Skeletal muscle tissue (tissue), 4 donors: ENCODE results near the gene LNP1. TPM values are rescaled to one million over a fixed set of nuclear protein-coding genes. Genes with fewer than 3 reads are reported as not detected.
"Not testable (repeated sequence)": the region's sequence is repeated elsewhere in the genome, so short reads cannot be mapped to it uniquely, and the experiment has no call there.

Experiments
- H3K27ac ChIP-seq: one replicate; pipeline ENCODE4 v1.7.0; 2013; ENCODE audit warnings: mild to moderate bottlenecking, low read depth, low read length, inconsistent platforms
- H3K27me3 ChIP-seq, 3 donors: one replicate each; pipeline ENCODE4 v1.7.0; 2013; ENCODE audit warnings: low read length in 3 of 3; ENCODE audit not compliant: control insufficient read depth in 3 of 3, insufficient read depth in 3 of 3
- H3K36me3 ChIP-seq, 3 donors: one replicate each; pipeline ENCODE4 v1.7.0; 2013; ENCODE audit warnings: low read length in 3 of 3; ENCODE audit not compliant: control insufficient read depth in 3 of 3, insufficient read depth in 3 of 3
- H3K4me1 ChIP-seq, 3 donors: one replicate each; pipeline ENCODE4 v1.7.0; 2013; ENCODE audit warnings: low read length in 3 of 3, mild to moderate bottlenecking in 3 of 3; ENCODE audit not compliant: control insufficient read depth in 3 of 3, insufficient read depth in 3 of 3
- H3K4me3 ChIP-seq, 3 donors: one replicate each; pipeline ENCODE4 v1.7.0; 2013; ENCODE audit warnings: low read length in 3 of 3
- H3K9ac ChIP-seq, 3 donors: one replicate each; pipeline ENCODE4 v1.7.0; 2013; ENCODE audit warnings: low read length in 3 of 3, mild to moderate bottlenecking in 3 of 3, moderate library complexity in 2 of 3, low read depth in 1 of 3
- H3K9me3 ChIP-seq, 3 donors: one replicate each; pipeline ENCODE4 v1.7.0; 2013; ENCODE audit warnings: low read length in 3 of 3; ENCODE audit not compliant: control insufficient read depth in 3 of 3
- total RNA-seq: library from RNA; depleted of rRNA; stranded (reverse); fragments of >200 nt; gene quantifications from one replicate; pipeline ENCODE4 v1.2.3, GENCODE V29; 2014
- donor health status: Osteomylitis.

LNP1 gene
- total RNA-seq, 1 donor from 2014 or later: 7.3 TPM

DNA sequence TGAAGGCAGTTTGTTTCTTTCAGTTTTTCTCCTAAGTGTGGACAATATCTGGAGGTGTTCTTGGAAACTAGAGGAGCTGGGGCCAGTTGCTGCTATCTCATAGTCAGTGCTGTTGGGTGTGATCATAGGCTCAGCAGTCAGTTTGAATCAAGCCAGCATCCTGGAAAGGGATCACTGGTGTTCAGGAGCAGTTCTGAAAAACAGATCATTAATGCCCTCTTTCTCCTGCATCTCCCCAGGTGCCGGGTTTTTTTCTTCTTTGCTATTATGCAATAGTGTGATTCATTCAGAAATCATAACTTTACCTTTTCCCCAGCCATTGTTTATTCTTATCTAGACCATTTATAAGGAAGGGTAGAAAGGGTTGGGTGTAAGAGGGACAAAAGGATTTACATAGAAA lies 24.0 kb downstream of the LNP1 start:
- Histone ChIP-seq H3K27me3 (no peaks in the 10 kb centered on the region), H3K36me3 (no peaks in the 10 kb centered on the region), H3K4me3 (no peak overlapping the region)

DNA sequence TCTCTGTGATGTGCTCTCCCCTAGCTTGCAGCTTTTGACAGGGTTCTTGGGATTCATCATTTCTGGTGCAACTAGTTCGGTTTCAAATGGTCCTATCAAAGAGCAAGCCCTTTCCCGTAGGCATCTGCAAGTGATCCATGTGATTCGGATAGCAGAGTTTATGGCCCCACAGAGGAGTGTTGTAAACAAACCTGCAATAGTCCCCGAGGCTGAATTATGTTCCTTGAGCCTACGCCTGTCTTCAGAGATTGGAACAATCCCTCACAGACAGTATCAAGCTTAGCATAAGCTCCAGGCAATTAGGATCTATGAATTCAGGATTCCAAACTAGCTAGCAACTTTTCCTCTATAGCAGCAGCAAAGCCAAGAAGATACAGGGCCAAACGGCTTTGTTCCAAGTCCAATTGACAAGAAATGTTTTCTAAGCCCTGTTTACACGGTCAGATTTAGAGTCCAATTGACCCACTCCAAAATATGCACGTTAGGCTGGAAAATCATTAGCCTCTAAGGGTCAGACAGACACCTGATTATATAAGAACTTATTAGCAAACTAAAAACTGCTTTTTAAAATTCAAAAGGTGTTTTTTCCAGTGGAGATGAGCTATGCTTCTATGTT lies 24.8 kb downstream of the LNP1 start:
- Histone ChIP-seq H3K9me3 (no peaks in the 10 kb centered on the region), H3K27me3 (no peaks in the 10 kb centered on the region), H3K9ac (no peak overlapping the region), H3K36me3 (no peaks in the 10 kb centered on the region), H3K4me3 (no peak overlapping the region), H3K4me1 (peaks cover 0 to 3% (median 0%) of the 10 kb centered on the region in 3 donors), H3K27ac (no peak overlapping the region)

More for the DNA sequence above, 24.0 kb downstream of the LNP1 start:
- no peaks in the 10 kb centered on the region for H3K9me3 ChIP-seq
- peaks cover 0 to 3% (median 0%) of the 10 kb centered on the region in 3 donors for H3K4me1 ChIP-seq
- H3K9ac ChIP-seq: no peak overlapping the region
- no peak overlapping the region for H3K27ac ChIP-seq

DNA sequence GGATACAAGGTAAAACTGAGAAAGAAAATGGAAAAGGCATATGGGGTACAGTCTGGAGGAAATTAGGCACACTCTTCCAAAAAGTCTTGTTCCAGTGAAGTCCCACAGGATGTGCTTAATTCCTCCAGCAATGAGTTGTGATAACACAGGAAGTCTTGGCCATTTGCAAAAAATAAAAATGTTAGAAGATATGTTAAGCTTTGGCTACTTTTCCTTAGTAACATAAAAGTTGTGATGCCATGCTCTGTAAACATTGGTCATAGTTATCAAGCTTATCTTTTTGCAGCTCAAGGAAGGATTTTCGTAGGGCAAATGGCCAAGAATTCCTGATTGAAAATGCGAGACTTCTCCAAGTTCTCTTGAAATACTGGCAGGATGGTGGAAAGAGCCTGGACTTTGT lies 26.4 kb downstream of the LNP1 start:
- no peaks in the 10 kb centered on the region for H3K36me3 ChIP-seq
- no peak overlapping the region for H3K4me3 ChIP-seq
- no peak overlapping the region for H3K27ac ChIP-seq
- no peaks in the 10 kb centered on the region for H3K9me3 ChIP-seq
- no peaks in the 10 kb centered on the region for H3K27me3 ChIP-seq
- peaks cover 0 to 3% (median 0%) of the 10 kb centered on the region in 3 donors for H3K4me1 ChIP-seq
- no peak overlapping the region for H3K9ac ChIP-seq

DNA sequence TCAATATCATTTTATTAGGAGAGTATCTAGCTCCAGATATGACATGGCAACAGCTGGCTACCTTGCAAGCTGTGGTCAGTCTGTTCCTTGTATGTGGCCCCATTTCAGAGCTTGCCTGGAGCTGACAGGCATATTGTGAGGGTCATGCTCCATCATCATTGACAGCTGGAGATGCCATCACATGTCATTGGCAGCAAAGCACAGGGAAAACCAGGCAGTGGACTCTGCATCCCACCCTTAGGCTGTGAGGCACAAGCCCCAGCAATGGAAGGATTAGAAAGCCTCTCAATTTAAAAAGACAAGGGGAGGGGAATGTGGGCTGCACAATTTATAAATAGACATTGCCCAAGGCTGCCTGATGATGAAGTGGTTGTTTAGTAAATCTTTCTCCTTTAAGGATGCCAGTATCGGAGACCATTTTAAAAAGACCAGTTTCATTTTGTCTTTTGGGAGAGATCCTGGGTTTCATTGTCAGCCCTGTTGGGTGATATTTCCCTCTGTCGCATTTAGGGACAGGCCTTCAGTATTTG lies 27.9 kb downstream of the LNP1 start:
- Histone ChIP-seq H3K9me3 (no peaks in the 10 kb centered on the region), H3K27me3 (no peaks in the 10 kb centered on the region), H3K4me3 (no peak overlapping the region), H3K36me3 (no peaks in the 10 kb centered on the region), H3K27ac (no peak overlapping the region), H3K9ac (peak overlapping the region in 1 of 3 donors; percentile 42), H3K4me1 (peaks cover 0 to 3% (median 0%) of the 10 kb centered on the region in 3 donors)

DNA sequence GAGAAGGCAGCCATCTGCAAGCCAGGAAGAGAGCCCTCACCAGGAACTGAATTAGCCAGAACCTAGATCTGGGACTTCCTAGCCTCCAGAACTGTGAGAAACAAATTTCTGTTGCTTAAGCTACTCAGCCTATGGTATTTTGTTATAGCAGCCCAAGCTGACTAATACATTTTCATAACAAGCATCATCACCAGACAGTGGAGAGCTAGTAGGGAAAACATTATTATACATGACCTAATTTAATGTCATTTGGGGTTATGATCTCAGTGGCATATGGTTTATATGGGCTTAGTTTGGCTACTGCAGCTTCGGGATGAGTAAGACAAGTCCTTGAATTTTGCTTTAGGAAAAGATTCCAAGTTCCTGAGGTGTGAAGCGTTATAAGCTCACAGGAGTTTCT lies 35.6 kb downstream of the LNP1 start:
- Histone ChIP-seq H3K27ac (no peak overlapping the region), H3K36me3 (no peaks in the 10 kb centered on the region), H3K4me1 (peaks cover 0 to 4% (median 0%) of the 10 kb centered on the region in 3 donors), H3K9me3 (no peaks in the 10 kb centered on the region), H3K27me3 (no peaks in the 10 kb centered on the region), H3K9ac (no peak overlapping the region), H3K4me3 (no peak overlapping the region)

DNA sequence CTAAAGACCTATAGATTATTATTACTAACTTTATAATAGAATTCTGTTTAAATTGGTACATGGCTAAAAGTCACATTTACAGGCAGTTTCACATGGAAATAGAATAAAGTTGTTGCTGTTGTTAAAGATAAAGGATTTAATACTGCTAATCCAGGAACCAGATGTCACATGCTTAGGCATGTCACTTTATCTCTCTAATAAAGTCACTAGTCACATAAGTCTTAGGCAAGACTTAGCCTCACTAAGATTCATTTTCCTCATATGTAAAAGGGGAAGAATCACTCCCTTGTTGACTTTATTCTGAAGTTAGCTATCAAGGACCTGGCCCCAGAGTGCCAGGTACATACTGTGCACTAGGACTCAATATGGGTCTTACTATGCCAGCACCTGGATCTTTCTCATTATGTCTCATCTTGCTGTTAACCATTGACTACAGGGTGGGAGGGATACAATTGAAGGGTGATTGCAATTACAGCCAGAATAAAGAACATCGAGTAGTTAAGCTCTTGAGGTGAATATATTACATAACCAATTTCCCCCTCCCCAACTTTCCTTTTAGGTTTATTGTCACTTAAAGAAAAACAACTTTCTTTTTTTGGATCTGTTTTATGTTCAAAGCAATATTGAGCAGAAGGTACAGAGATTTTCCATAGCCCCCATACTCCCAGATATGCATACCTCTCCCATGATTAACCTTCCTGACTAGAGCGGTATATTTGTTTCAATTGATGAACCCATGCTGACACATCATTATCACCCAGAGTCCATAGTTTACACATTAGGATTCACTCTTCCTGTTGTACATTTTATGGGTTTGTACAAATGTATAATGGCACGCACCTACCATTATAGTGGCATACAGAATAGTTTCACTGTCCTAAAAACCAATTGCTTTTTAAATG lies 36.6 kb downstream of the LNP1 start:
- no peak overlapping the region for H3K27ac ChIP-seq
- H3K27me3 ChIP-seq: no peaks in the 10 kb centered on the region
- H3K9ac ChIP-seq: no peak overlapping the region
- H3K36me3 ChIP-seq: no peaks in the 10 kb centered on the region
- no peak overlapping the region for H3K4me3 ChIP-seq
- H3K4me1 ChIP-seq: peaks cover 0 to 4% (median 0%) of the 10 kb centered on the region in 3 donors
- H3K9me3 ChIP-seq: no peaks in the 10 kb centered on the region

DNA sequence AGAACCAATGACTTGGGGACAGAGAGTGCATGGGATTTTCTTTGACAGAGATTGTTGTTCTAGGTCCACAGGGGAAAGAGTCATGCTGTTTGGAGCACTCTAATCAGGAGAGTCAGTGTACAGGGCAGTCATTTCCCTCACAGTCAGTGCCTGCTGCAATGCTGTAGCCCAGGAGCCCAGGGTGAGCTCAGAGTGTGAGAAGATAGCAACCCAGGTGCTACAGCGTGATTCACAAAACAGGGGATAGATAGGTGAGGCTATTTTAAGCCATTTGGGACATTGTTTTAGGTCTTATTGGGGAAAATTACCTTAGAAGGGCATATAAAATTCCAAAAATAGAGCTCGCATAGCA lies 37.3 kb downstream of the LNP1 start:
- Histone ChIP-seq H3K4me1 (peaks cover 0 to 4% (median 0%) of the 10 kb centered on the region in 3 donors), H3K9ac (no peak overlapping the region), H3K4me3 (no peak overlapping the region), H3K27ac (no peak overlapping the region), H3K36me3 (no peaks in the 10 kb centered on the region), H3K27me3 (no peaks in the 10 kb centered on the region), H3K9me3 (no peaks in the 10 kb centered on the region)

DNA sequence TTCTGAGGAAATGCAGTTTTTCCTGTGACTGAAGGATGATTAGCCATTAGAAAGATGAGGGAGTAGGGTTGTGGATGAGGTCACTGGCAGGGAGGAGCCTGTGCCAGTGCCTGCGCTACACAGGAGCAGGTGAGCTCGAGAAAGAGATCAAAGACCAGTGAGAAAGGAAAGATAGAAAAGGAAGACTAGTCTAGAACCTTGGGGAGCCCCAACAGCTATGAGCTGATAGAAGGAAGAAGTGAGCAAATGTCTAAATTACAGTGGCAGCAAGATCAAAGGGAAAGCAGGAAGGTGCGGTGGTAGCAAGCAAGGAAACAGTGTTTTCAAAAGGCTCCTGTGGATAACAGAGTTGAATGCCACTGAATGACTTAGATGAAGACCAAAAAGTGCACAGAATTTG lies 39.6 kb downstream of the LNP1 start:
- H3K9me3 ChIP-seq: no peaks in the 10 kb centered on the region
- no peak overlapping the region for H3K27ac ChIP-seq
- peaks cover 0 to 4% (median 0%) of the 10 kb centered on the region in 3 donors for H3K4me1 ChIP-seq
- no peak overlapping the region for H3K9ac ChIP-seq
- H3K4me3 ChIP-seq: no peak overlapping the region
- no peaks in the 10 kb centered on the region for H3K36me3 ChIP-seq
- H3K27me3 ChIP-seq: no peaks in the 10 kb centered on the region

DNA sequence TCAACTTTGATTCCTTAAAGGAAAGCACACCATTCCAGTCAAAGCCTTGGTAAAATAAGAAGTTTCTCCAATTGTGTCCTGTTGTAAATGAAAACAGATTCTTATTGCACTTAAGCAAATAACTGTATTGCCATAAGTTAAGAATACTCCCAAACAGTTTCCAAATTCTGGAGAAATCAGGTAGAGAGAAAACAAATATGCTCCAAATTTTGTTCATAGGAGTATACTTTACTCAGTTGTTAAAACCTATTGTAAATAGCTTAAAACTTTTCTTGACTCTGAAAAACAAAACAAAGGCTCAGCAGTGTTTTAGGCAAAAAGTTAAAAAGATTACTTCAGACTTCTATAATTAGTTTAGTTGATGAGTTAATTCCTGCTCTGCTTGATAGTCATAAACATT lies 42.4 kb downstream of the LNP1 start:
- H3K9me3 ChIP-seq: no peaks in the 10 kb centered on the region
- H3K27ac ChIP-seq: no peak overlapping the region

DNA sequence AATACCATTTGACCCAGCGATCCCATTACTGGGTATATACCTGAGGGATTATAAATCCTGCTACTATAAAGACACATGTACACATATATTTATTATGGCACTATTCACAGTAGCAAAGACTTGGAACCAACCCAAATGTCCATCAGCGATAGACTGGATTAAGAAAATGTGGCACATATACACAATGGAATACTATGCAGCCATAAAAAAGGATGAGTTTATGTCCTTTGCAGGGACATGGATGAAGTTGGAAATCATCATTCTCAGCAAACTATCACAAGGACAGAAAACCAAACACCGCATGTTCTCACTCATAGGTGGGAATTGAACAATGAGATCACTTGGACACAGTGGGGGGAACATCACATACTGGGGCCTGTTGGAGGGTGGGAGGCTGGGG lies 45.7 kb downstream of the LNP1 start:
- not testable (repeated sequence) for H3K36me3 ChIP-seq, H3K9me3 ChIP-seq, H3K27ac ChIP-seq, H3K4me3 ChIP-seq, H3K27me3 ChIP-seq, H3K4me1 ChIP-seq, H3K9ac ChIP-seq

More for the DNA sequence above, 42.4 kb downstream of the LNP1 start:
- Histone ChIP-seq H3K4me3 (no peak overlapping the region), H3K36me3 (no peaks in the 10 kb centered on the region), H3K27me3 (no peaks in the 10 kb centered on the region), H3K4me1 (no peaks in the 10 kb centered on the region), H3K9ac (no peak overlapping the region)
